GM19438 (cell line): ENCODE results near the gene METTL3.
A peak's percentile ranks its signal among the peaks of the same experiment; 100 is the strongest.

ENCODE experiments used
- ATAC-seq: cut with Tn5 transposase; IDR thresholded peaks from one replicate; pipeline ENCODE4 v1.9.1; 2021; ENCODE audit warnings: low read depth; ENCODE audit not compliant: unreplicated experiment

The METTL3 gene

DNA sequence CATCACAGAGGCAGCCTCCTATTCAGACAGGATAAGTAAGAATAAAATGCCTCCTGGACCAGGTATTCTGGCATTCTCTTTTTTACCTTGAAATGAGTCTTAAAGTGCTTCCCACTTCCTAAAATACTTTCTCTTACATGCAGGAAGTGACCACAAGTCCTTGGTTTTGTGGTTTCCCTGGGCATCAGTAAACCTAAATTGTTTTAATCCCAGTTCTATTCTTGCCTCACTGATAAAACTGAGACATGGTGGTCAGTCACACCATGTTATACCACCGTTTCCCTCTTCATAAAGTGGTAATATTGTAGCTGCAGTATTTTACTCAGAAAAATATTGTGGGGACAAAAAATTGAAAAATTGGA, 16.2 kb upstream of the METTL3 start:
- ATAC-seq = no peak

- ATAC-seq = no peak
Measured at GRCh38 chr14:21526672-21527317, 15.7 kb upstream of the METTL3 start.

GRCh38 chr14:21525962-21526671, 15.0 kb upstream of the METTL3 start, which contains the start of gene SALL2:
SALL2 (minus strand) TSS chr14:21526346; CDS start chr14:21526127, 219 bp downstream.
- ATAC-seq = peak; percentile 52

GRCh38 chr14:21525571-21525961, 14.4 kb upstream of the METTL3 start:
- ATAC-seq = no peak

GRCh38 chr14:21524575-21525490, 13.7 kb upstream of the METTL3 start:
- no peak for ATAC-seq

DNA sequence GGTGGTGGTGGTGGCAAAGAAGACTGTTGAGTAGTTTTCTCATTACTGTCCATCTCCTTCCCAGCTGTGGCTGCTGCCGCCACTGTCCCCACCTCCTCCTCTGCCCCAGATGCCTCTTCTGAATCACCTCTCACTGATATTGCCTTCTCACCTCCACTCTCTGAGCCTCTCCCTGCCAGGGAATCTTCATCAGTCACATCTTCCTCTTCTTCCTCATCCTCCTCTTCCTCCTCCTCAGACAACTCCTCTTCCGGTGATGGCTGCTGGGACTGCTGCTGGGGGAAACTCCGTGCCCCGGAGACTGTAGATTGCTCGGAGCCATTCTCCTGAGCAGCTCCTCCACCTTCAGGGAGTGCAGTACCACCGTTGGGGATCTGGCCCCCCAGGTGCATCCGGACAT, 12.1 kb upstream of the METTL3 start:
- no peak for ATAC-seq

- no peak for ATAC-seq
Measured at GRCh38 chr14:21521501-21521900, 10.4 kb upstream of the METTL3 start.

DNA sequence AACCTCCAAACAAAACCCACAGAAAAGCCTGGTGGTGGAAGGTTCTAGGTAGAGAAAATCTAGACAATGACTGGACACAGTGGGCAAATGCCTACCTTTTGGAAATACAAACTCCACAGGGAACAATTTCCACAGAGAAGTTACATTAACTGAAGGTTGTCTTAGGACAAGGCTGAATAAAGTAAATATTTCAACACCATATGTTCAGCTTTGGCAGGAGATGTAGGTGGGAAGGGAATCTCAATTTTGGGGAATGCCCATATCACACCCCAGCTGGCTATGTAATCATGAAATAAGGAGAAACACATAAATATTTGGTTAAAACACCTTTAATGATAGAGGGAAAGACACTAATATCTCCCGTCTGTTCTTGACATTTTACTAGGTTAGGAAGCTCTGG, 9.6 kb upstream of the METTL3 start:
- no peak for ATAC-seq

DNA sequence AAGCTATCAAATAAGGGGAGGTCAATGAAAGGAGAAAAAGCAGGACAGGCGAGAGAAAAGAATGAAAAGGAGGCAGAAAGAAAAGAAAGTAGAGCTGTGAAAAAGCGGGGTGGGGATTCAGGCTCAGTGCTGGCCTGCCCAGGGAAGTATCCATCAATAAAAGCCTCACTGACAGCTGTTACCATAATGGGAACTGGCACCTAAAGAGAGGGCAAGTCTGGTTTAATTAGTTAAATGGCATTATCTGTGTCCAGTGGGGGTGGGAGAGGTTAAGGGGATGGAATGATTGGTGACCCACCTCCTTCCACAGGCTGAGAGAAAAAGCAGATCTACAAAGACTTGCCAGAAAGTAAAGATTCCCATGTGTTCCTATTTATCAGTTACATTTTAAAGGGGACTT, 7.6 kb upstream of the METTL3 start:
- ATAC-seq = no peak

- ATAC-seq = no peak
Measured at GRCh38 chr14:21514341-21514740, 3.2 kb upstream of the METTL3 start.

GRCh38 chr14:21509432-21510143, 1.6 kb downstream of the METTL3 start:
- no peak for ATAC-seq

DNA sequence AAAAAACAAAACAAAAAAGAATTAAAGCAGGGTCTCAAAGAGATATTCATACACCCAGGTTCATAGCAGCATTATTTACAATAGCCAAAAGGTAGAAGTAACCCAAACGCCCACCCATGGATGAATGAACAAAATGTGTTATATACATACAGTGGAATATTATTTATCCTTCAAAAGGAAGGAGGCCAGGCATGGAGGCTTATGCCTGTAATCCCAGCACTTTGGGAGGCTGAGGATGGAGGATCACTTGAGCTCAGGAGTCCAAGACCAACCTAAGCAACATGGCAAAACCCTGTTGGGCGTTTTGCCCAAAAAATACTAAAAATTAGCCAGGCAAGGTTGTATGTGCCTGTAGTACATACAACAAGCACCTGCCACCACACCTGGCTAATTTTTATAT, 4.6 kb downstream of the METTL3 start:
- no peak for ATAC-seq

GRCh38 chr14:21505012-21505553, 6.1 kb downstream of the METTL3 start:
- ATAC-seq = peak; percentile 81

DNA sequence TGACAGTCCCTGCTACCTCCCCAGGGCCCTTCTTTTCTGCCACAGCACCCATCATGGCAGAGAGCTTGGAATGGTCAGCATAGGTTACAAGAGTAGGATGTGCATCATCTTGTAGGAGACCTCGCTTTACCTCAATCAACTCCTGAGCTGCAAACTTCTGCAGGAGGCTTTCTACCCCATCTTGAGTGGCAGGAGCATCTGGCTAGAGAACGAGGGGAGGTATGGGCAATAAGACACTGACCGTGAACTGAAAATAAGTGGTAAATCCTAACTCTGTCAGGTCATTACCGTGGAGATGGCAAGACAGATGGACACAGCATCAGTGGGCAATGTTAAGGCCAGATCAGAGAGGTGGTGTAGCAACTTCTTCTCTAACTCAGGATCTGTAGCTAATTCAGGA, 7.8 kb downstream of the METTL3 start:
- ATAC-seq = no peak

- no peak for ATAC-seq
Measured at GRCh38 chr14:21501568-21501967, 9.6 kb downstream of the METTL3 start.

GRCh38 chr14:21498540-21499526, 12.3 kb downstream of the METTL3 start:
- no peak for ATAC-seq

- ATAC-seq = no peak
Measured at GRCh38 chr14:21496453-21496852, 14.7 kb downstream of the METTL3 start.

DNA sequence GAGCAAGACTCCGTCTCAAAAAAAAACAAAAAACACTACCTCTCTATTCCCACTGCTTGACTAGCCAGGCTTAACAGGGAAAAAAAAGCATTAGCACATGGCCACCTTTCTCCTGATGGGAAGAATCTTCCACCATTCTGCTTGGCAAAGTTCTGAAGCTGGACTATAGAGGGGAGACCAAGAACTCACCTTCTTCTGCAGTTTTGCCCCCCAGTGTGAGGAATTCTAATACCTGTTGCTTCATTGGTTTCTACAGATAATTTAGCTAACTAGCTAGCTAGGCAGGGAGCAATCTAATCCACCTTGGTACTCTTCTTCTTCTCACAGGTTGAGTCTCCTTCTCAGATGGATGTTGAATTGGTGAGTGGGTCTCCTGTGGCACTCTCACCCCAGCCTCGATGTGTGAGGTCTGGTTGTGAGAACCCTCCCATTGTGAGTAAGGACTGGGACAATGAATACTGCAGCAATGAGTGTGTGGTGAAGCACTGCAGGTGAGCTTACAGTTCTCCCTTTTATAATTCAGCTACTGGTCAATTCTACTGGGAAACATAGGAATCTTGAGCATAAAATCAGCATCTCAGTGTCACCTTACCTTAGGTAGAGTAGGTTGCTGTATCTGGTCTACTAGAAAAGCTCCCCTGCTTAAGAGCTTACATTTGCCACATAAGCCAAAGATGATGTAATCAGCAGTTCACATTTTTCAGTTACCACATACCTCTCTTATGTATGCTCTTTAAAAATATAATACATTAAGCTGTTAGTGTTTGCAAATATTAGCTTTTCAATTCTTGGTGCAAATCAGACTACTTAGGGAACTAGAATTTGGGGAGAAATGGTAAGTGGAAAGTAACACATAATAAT, 16.0 kb downstream of the METTL3 start:
- ATAC-seq = no peak
